ENCODE data around the gene JARID2.

DNA sequence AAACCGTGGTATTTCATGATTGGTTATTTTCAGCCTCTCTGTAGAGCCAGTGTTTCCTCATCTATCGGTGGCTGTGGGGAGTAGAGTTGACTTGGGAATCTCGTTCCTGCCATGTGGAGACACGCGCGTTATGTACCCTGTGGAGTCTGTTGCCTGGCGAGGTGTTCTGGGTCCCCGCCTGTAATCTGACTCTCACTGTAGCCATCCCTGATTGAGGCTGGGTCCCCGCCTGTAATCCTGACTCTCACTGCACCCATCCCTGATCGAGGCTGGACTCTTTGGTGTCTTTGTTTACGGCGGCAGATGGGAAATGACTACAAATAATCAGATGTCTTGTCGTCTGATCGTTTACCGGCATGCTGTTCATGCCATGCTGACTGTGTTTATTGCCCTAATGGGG lies 263.1 kb downstream of the JARID2 start:
- TF ChIP-seq POLR2A (IDR thresholded peaks at IDR 0.05): no peak
- TF ChIP-seq, protein P1, sequence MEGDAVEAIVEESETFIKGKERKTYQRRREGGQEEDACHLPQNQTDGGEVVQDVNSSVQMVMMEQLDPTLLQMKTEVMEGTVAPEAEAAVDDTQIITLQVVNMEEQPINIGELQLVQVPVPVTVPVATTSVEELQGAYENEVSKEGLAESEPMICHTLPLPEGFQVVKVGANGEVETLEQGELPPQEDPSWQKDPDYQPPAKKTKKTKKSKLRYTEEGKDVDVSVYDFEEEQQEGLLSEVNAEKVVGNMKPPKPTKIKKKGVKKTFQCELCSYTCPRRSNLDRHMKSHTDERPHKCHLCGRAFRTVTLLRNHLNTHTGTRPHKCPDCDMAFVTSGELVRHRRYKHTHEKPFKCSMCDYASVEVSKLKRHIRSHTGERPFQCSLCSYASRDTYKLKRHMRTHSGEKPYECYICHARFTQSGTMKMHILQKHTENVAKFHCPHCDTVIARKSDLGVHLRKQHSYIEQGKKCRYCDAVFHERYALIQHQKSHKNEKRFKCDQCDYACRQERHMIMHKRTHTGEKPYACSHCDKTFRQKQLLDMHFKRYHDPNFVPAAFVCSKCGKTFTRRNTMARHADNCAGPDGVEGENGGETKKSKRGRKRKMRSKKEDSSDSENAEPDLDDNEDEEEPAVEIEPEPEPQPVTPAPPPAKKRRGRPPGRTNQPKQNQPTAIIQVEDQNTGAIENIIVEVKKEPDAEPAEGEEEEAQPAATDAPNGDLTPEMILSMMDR (IDR thresholded peaks at IDR 0.05): no peak
- no peak for TF ChIP-seq EP300 (IDR thresholded peaks at IDR 0.05)

Measured in suprapubic skin (tissue), 3 donors.